Hematopoietic multipotent progenitor cell treated with erythropoietin and hydrocortisone succinate and interleukin-3 and kit ligand, for 4 days (in vitro differentiated cells): ENCODE data around the gene PLG.
"Not testable (repeated sequence)": the region's sequence is repeated elsewhere in the genome, so short reads cannot be mapped to it uniquely, and the experiment has no call there.

Experiments used
- DNase-seq: peaks from one replicate; pipeline ENCODE4 v3.0.0-alpha.2; 2015

PLG gene

DNA sequence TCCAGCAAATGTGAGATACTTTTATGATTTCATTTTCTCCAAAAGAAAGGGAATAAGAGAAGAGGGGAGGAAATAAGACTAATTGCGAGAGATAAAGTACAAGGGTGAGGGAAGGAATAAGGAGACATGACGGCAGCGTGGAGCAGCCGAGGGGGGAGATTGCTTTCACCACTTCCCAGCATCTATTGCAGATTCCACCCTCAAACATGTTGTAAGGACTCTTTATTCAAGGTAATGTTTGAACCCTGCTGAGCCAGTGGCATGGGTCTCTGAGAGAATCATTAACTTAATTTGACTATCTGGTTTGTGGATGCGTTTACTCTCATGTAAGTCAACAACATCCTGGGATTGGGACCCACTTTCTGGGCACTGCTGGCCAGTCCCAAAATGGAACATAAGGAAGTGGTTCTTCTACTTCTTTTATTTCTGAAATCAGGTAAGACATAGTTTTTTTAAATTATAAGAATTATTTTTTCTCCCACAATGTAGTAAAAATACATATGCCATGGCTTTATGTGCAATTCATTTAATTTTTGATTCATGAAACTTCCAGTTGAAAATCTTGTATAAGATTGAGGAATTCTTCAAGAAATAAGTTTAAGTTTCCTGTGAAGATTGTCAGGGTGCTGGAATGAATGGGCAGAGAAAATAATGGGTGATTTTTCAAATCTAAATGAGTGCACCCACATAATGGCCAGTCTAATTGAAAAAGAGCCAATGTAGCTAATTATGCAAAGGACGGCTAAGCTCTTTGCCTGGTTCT lies at the start of gene PLG:
TSS of gene PLG (plus strand) at position 327 of the 763 bp plus-strand sequence. CDS start at position 388, 61 bp downstream.
- DNase-seq: not testable (repeated sequence)

DNA sequence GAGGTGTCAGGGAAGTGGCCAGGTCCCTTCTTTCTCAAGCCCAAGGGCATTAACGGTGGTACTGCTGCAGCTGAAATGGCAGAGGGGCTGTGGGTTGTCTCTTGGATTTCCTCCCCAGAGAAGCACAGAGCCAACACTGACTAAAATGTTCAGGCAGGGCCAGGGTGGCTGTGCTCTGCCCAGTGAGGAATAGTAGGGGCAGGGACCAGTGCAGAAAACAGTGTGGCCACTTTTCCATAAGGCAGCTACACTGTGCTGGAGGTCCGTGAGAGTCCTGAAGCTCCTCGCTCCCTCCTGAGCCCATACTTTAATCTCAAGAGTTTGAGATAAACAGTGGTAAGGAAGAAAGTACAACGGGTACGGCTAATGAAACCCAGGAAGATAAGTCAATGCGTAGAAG lies 42.5 kb upstream of the PLG start:
- DNase-seq: no peak

DNA sequence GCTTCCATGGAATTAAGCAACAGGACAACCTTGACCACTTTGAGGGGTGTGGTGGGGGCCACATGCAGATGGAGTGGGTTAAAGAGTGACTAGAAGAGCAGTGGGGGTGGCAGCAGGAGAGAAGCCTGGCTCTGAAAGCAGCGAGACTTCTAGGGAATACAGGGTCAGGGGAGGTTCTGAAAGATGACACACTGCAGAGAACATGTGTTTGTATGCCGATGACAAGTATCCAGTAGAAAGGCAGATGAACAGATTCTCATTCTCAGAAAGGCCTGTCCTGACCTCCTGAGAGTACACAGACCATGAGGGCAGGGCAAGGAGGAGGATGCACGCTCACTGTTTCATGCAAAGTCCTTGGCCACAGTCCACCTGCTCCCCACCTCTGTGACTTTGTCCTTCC lies 40.8 kb upstream of the PLG start:
- no peak for DNase-seq

- no peak for DNase-seq
These were observed 39.6 kb upstream of the PLG start for GRCh38 chr6:160662429-160662828.

DNA sequence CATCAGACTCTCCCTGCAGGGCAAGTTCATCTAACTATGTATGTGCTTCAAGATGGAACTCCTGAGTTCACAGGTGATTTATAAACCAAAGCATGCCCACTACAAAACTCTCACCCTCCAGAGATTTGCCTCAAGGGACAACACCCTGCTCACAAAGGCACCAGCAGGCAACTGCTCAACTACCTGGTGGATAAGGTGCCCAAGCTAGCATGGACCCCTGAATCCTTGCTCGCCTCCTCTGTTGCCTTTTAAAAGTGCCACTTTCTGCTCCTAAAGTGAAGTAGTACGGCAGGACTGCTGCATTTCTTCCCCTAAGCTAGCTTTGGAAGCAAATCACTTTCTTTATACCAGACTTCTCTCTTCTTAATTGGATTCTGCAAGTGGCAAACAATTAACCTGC lies 39.2 kb upstream of the PLG start:
- no peak for DNase-seq

DNA sequence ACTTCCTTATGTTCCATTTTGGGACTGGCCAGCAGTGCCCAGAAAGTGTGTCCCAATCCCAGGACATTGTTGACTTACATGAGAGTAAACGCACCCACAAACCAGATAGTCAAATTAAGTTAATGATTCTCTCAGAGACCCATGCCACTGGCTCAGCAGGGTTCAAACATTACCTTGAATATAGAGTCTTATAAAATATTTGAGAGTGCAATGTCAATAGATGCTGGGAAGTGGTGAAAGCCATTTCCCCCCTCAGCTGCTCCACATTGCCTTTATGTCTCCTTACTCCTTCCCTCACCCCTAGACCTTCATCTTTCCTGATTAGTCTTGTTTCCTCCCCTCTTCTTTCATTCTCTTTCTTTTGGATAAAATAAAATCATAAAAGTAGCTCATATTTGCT lies 37.8 kb upstream of the PLG start, which contains the start of gene LPA:
TSS of gene LPA (minus strand) at position 78 of the 400 bp plus-strand sequence. CDS start at position 17, 61 bp downstream.
- DNase-seq: not testable (repeated sequence)

GRCh38 chr6:160667639-160668481 lies 34.2 kb upstream of the PLG start:
- peak; percentile 41 for DNase-seq

GRCh38 chr6:160668589-160668988 lies 33.5 kb upstream of the PLG start:
- DNase-seq: no peak

DNA sequence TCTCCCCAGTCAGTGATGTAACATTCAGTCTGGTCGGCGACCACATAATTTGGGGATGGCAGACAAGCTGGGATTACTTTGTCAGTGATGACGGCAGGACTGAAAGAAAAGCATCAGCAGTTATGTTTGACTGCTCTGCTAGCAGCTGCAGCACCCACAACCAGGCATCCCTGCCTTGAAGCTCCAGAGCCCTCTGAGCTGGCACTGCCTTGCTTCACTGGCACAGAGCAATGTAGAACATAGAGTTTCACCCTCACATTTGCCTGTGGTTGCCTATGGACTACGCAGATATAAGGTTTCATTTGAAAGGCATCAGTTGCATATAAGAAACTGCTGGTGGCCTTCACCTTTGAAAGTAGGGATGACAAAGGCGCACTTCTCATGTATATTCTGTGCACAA lies 25.6 kb upstream of the PLG start:
- not testable (repeated sequence) for DNase-seq

GRCh38 chr6:160678230-160678629 lies 23.8 kb upstream of the PLG start:
- no peak for DNase-seq

DNA sequence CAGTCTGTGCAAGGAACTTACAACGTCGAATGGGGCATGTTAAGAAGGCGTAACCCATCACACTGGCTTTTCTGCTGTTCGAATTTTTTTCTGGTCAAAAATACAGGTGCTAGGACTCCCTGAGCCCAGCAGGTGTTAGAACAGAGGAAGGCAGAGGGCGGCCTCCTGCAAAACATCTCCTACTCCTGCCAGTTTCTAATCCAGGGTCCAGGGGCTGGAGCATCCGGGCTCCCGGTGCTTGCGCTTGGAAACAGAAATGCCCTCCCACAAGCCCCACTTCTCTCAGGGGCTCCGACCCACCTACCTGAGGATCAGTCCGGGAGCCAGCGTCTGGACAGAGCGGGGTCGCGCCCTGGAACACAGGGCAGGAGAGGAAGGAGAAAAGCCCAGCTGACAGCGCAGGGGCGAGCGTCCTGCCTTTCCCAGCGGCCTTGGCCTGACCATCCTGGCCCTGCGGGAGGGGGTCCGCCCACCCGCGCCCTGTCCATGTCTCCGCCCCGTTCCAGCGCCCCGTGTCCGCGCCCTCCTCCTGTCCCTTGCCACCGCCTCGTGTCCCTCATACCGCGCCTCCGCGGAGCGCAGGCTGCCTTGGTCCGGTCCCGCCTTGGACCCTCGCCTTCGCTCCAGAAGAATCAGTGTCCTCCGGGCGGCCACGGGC lies 23.2 kb upstream of the PLG start:
- DNase-seq: no peak

GRCh38 chr6:160679402-160679769 lies 22.7 kb upstream of the PLG start:
- peak; percentile 9 for DNase-seq

- DNase-seq: not testable (repeated sequence)
These were observed 16.8 kb upstream of the PLG start for GRCh38 chr6:160685101-160685761.

GRCh38 chr6:160685762-160686450 lies 16.1 kb upstream of the PLG start:
- DNase-seq: no peak

DNA sequence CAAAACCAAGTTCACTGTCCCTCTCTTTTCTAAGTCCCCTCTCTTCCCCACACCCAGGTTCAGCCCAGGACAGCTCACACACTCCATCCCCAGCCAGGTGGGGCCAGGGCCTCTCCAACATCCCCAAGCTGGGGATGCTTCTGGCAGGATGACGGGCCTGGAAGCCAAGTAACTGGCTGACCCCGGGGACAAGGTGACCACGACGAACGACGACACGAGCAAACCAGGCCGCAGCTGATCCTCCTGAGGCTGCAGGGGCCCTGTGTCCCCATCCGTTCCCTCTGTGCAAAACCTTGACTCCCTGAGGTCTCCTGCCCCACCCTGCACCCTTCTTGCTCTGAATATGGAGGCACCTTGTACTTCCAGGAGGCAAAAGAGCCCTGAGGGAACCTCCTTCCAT lies 11.6 kb upstream of the PLG start:
- no peak for DNase-seq

GRCh38 chr6:160691617-160692016 lies 10.4 kb upstream of the PLG start:
- DNase-seq: no peak

DNA sequence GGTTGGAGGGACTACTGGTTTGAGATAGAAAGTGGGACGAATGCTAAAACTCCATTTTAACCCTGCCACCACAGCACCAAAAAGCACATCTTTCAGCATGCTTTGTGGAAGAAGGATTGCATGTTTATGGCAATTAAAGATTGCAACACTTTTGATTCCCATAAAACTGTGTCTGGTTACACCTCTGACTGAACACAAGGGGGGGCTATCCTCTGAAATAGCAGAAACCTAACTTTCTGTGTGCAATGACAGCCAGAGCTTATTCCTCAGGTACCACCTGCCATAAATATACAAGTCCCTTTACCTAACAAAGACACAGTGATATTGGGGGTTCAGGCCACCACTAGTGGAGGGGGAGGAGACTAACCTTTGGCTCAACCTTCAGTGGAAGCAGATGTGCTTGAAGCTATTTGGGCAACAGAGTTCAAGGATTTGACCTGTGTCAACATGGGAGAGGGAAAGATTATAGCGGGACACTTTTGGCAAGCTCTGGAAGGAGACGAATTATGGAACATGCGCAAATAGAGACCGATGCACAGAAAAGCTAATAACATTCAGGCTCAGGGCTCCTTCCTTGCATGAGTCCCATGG lies 9.6 kb upstream of the PLG start:
- DNase-seq: no peak

DNA sequence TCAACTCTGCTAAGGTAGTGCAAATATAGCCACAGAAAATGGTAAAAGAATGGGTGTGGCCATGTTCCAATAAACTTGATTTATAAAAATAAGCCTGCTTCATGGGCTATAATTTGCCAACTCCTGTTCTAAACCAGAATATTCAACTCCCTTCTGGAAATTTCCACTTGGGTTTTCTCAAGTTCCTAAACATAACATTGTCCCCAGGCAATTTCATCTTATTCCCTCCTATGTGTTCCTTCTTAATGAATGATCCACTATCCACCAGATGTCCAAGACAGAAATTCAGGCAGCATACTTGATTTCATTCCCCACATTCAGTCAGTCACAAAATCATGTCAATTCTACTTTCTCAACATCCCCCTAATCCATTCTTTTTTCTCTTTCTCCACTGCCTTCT lies 7.0 kb upstream of the PLG start:
- not testable (repeated sequence) for DNase-seq

GRCh38 chr6:160695622-160696021 lies 6.4 kb upstream of the PLG start:
- DNase-seq: not testable (repeated sequence)

DNA sequence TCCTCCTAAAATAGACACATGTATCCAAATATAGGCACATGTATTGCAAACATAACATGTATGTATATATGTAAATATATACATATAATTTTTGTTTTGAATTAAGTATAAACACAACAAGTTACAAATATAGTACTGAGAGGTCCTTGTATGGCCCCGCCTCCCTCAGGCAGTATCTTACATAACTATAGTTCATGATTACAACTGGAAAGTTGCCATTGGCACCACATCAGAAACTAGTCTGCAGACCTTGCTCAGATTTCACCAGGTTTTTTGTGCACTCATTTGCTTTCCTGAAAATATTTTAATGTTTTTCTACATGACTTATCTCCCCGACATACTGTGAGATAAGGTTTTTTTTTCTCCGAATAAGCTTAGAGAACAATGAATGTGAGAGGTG lies 5.2 kb upstream of the PLG start:
- DNase-seq: not testable (repeated sequence)

DNA sequence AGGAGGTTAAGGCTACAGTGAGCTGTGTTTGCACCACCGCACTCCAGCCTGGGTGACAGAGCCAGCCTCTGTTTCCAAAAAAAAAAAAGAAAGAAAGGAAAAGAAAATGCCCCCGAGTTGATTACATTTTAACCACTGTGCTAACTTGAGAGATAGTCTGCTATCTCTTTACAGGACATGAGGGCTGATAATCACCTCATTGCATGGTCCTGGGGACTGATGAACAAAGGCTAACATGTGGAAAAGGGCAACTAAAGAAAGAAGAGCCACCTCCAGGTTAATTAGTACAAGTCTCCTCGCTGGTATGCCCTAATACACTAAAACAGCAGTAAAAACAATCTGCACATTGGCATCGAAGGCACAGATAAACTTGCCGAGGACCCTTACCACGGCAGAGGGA lies 4.2 kb upstream of the PLG start:
- DNase-seq: no peak

GRCh38 chr6:160704688-160705087 lies 2.6 kb downstream of the PLG start:
- DNase-seq: not testable (repeated sequence)
